NCI-H2029 treated with DMSO at 0.1 percent for 48 hours (cell line): ENCODE measurements around the gene PPP1R16B.

ENCODE experiments used
- DNase-seq: peaks from one replicate; lab custom pipeline; 2025; lab: John Stamatoyannopoulos, UW

Gene PPP1R16B

DNA sequence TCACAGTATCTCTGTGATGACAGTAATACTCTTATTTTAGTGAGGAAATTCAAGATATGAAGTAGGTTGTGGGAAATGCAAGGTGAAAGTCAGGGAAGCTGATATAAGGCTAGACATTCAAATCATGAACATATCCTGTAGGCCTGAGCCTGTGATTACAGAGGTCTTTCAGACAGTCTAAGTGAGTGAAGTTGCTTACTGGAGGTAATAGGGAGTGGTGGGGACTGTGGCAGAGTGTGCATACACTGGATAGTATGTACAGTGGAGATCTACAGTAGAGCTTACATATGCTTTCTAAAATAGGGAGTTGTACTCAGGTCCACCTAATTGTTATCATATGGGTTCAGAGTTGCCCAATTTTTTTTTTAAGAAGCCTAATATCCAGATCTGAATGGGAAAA lies 159.8 kb downstream of the PPP1R16B start:
- no peak for DNase-seq

DNA sequence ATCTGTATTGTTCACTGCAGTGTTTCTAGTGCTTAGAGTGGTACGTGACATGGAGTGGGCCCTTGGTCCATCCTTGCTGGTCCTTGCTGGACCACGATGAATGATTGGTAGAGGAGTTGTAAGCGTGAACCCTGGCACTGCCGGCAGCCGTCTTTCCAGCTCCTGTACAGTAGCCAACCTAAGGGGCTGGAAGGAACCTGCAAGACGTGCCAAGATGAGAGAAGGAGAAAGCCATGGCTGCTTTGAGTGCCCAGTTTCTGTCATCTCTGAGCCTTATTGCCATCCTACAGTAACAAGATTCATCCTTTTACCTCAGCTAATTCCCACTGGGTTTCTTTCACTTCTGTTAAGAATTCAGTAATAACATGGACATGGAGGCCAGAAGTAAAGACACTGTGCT lies 162.6 kb downstream of the PPP1R16B start:
- DNase-seq = no peak

- no peak for DNase-seq
Observed at GRCh38 chr20:38969708-38970107, 164.2 kb downstream of the PPP1R16B start.

- no peak for DNase-seq
Observed at GRCh38 chr20:38970302-38970701, 164.8 kb downstream of the PPP1R16B start.
